HG02870 (cell line): ENCODE measurements around the gene CD1C.
"Not testable (repeated sequence)": the region's sequence is repeated elsewhere in the genome, so short reads cannot be mapped to it uniquely, and the experiment has no call there.

ENCODE experiments used
- ATAC-seq: cut with Tn5 transposase; IDR thresholded peaks from one replicate; pipeline ENCODE4 v1.9.1; 2021; ENCODE audit warnings: mild to moderate bottlenecking, moderate library complexity; ENCODE audit not compliant: unreplicated experiment

The CD1C gene

GRCh38 chr1:158327481-158327880 lies 37.8 kb downstream of the CD1C start:
- ATAC-seq = no peak

- no peak for ATAC-seq
Measured at GRCh38 chr1:158328426-158328825, 38.7 kb downstream of the CD1C start.

GRCh38 chr1:158329300-158329699 lies 39.6 kb downstream of the CD1C start:
- no peak for ATAC-seq

- peak; percentile 51 for ATAC-seq
Measured at GRCh38 chr1:158329733-158330132, 40.0 kb downstream of the CD1C start.

- ATAC-seq = no peak
Measured at GRCh38 chr1:158330391-158331105, 40.8 kb downstream of the CD1C start.

- no peak for ATAC-seq
Measured at GRCh38 chr1:158331106-158331425, 41.3 kb downstream of the CD1C start.

GRCh38 chr1:158331481-158332150 lies 41.9 kb downstream of the CD1C start, which contains the start of gene CD1B:
CD1B (minus strand) TSS chr1:158331531; CDS start chr1:158331423, 108 bp downstream.
- no peak for ATAC-seq

GRCh38 chr1:158333405-158334155 lies 43.9 kb downstream of the CD1C start:
- ATAC-seq = no peak

- no peak for ATAC-seq
Measured at GRCh38 chr1:158334526-158335212, 44.9 kb downstream of the CD1C start.

- no peak for ATAC-seq
Measured at GRCh38 chr1:158335213-158335532, 45.5 kb downstream of the CD1C start.

GRCh38 chr1:158336413-158336812 lies 46.7 kb downstream of the CD1C start:
- ATAC-seq = not testable (repeated sequence)
